Ishikawa (cell line): Measurements from ENCODE around the gene MSH5.

Experiments
- CEBPB ChIP-seq: IDR thresholded peaks from 2 replicates; pipeline ENCODE4 v1.6.1; 2012
- CREB1 ChIP-seq: IDR thresholded peaks from 2 replicates; pipeline ENCODE4 v1.6.1; 2012; ENCODE audit warnings: low read depth
- EGR1 ChIP-seq: IDR thresholded peaks from 2 replicates; pipeline ENCODE4 v1.6.1; 2012
- EP300 ChIP-seq: IDR thresholded peaks from 2 replicates; pipeline ENCODE4 v1.6.1; 2012; ENCODE audit warnings: borderline replicate concordance
- FOXM1 ChIP-seq: IDR thresholded peaks from 2 replicates; pipeline ENCODE4 v1.6.1; 2012; ENCODE audit warnings: low read depth, borderline replicate concordance
- NFIC ChIP-seq: IDR thresholded peaks from 2 replicates; pipeline ENCODE4 v1.6.1; 2012
- RAD21 ChIP-seq: IDR thresholded peaks from 2 replicates; pipeline ENCODE4 v1.6.1; 2012; ENCODE audit warnings: low read depth
- TAF1 ChIP-seq: IDR thresholded peaks from 2 replicates; pipeline ENCODE4 v1.6.1; 2012; ENCODE audit warnings: low read depth, mild to moderate bottlenecking
- TCF12 ChIP-seq: IDR thresholded peaks from 2 replicates; pipeline ENCODE4 v1.6.1; 2012; ENCODE audit warnings: low read depth
- TEAD4 ChIP-seq: IDR thresholded peaks from 2 replicates; pipeline ENCODE4 v1.6.1; 2012
- YY1 ChIP-seq: IDR thresholded peaks from 2 replicates; pipeline ENCODE4 v1.6.1; 2012; ENCODE audit warnings: low read depth
- ZBTB7A ChIP-seq: IDR thresholded peaks from 2 replicates; pipeline ENCODE4 v1.6.1; 2012; ENCODE audit warnings: low read depth
- TF ChIP-seq, protein P1 (sequence below): IDR thresholded peaks from 2 replicates; pipeline ENCODE4 v1.6.1; 2012; ENCODE audit warnings: low read depth, mild to moderate bottlenecking
- TF ChIP-seq, protein P2 (sequence below): IDR thresholded peaks from 2 replicates; pipeline ENCODE4 v1.6.1; 2012
- TF ChIP-seq, protein P3 (sequence below): IDR thresholded peaks from 2 replicates; pipeline ENCODE4 v1.6.1; 2012

Gene MSH5

DNA sequence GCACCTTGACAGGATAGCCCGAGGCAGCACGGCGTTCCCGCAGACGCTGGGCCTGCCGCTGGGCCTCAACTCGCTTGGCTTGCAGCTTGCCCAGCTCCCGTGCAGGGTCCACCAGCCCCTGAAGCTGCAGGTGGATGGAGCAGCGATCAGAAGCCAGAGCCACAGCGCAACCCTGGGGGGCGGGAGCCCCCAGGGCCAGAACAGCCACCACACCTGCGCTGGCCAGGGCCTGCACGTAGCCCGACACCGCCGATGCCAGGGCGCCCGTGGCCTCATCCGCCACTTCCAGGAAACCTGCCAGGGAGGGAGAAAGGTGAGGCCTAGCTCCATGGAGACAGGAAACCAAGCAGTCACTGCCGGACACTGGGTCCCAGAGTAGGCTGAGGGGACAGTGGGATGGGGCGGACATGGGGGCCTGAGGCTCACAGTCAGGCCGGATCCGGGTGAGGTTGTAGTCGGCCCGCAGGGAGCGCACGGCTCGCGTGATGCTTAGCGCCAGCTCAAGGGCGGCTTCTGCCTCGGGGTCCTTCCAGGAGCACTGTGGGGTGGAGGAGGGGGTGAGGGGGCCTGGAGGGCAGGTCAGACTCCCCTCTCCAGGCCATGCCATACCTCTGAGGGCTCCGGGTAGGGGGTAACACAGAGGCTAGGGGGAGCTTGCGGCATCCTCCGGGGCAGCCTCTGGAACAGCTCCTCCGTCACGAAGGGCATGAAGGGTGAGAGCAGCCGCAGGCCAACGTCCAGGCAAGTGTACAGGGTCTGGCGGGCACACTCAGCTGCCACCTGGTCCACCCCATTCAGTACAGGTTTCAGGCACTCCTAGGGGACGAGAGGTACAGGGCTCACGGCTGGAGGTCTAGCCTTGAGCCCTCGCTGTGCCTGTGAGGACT is 39.4 kb downstream of the MSH5 start:
- no peak for TF ChIP-seq YY1
- TF ChIP-seq, protein P1, sequence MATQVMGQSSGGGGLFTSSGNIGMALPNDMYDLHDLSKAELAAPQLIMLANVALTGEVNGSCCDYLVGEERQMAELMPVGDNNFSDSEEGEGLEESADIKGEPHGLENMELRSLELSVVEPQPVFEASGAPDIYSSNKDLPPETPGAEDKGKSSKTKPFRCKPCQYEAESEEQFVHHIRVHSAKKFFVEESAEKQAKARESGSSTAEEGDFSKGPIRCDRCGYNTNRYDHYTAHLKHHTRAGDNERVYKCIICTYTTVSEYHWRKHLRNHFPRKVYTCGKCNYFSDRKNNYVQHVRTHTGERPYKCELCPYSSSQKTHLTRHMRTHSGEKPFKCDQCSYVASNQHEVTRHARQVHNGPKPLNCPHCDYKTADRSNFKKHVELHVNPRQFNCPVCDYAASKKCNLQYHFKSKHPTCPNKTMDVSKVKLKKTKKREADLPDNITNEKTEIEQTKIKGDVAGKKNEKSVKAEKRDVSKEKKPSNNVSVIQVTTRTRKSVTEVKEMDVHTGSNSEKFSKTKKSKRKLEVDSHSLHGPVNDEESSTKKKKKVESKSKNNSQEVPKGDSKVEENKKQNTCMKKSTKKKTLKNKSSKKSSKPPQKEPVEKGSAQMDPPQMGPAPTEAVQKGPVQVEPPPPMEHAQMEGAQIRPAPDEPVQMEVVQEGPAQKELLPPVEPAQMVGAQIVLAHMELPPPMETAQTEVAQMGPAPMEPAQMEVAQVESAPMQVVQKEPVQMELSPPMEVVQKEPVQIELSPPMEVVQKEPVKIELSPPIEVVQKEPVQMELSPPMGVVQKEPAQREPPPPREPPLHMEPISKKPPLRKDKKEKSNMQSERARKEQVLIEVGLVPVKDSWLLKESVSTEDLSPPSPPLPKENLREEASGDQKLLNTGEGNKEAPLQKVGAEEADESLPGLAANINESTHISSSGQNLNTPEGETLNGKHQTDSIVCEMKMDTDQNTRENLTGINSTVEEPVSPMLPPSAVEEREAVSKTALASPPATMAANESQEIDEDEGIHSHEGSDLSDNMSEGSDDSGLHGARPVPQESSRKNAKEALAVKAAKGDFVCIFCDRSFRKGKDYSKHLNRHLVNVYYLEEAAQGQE: no peak
- no peak for TF ChIP-seq RAD21
- no peak for TF ChIP-seq EGR1
- no peak for TF ChIP-seq CREB1
- TF ChIP-seq, protein P2, sequence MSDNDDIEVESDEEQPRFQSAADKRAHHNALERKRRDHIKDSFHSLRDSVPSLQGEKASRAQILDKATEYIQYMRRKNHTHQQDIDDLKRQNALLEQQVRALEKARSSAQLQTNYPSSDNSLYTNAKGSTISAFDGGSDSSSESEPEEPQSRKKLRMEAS: no peak
- TF ChIP-seq EP300: no peak
- TF ChIP-seq TEAD4: no peak
- no peak for TF ChIP-seq NFIC
- no peak for TF ChIP-seq CEBPB

DNA sequence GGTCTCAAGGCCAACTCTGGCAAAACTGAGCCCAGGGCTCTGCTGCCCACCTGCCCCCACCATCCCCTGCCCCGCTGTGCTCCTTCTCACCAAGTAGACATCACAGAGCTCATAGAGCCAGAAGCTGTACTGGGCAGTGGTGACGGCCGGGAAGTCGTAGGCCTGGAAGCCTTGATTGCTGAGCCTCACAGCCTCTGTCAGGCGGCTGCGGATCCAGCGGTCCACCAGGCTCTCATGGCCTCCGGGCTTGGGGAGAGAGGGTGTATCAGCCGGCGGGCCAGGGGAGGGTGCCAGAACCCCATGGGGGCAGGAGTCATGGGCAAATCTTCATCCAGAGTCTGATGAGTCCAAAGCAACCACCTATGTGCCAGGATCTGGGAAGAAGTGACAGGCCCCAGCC is 40.1 kb downstream of the MSH5 start:
- TF ChIP-seq TCF12: no peak
- TF ChIP-seq YY1: no peak
- TF ChIP-seq FOXM1: no peak
- TF ChIP-seq NFIC: no peak
- TF ChIP-seq EP300: no peak
- TF ChIP-seq, protein P1: no peak
- no peak for TF ChIP-seq ZBTB7A
- TF ChIP-seq CREB1: no peak
- TF ChIP-seq, protein P3, sequence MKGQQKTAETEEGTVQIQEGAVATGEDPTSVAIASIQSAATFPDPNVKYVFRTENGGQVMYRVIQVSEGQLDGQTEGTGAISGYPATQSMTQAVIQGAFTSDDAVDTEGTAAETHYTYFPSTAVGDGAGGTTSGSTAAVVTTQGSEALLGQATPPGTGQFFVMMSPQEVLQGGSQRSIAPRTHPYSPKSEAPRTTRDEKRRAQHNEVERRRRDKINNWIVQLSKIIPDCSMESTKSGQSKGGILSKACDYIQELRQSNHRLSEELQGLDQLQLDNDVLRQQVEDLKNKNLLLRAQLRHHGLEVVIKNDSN: no peak
- TF ChIP-seq, protein P2: no peak
- no peak for TF ChIP-seq TEAD4
- TF ChIP-seq RAD21: no peak
- TF ChIP-seq CEBPB: no peak
- no peak for TF ChIP-seq TAF1
- no peak for TF ChIP-seq EGR1

DNA sequence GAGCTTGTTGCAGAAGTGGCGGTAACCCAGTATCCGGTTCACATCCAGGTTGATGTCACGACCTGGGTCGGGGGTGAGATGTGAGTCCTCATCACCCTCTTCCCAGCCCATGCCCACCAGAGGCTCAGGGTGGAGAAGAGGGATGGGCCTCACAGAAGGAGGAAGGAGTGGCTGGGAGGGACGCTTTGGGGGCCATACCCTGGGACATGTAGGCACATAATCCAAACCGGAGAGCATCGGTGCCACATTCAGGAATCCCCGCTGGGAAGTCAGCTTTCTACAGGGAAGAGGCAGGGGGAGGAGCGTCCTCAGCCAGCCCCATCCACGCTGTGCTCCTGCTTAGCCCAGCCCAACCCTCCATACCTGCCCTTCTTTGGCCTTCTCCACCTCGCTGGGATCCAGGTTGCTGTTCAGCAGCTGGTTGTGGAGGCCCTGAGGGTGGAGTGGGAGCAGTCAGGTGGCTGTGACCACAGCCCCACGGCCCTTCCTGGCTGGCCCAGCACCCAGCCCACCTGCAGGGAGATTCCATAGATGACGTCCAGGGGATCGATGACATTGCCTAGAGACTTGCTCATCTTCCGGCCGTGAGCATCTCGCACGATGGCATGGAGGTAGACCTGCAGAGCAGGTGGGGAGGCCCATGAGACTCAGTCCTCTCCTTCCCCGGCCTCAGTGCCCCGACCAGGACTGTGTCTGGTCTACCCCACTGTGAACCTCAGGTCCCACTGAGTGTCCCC is 40.9 kb downstream of the MSH5 start:
- no peak for TF ChIP-seq FOXM1
- TF ChIP-seq, protein P2: no peak
- TF ChIP-seq EGR1: no peak
- TF ChIP-seq TCF12: no peak
- TF ChIP-seq ZBTB7A: no peak
- TF ChIP-seq, protein P1: no peak
- TF ChIP-seq NFIC: no peak
- no peak for TF ChIP-seq TEAD4
- TF ChIP-seq RAD21: no peak
- TF ChIP-seq CREB1: no peak
- no peak for TF ChIP-seq YY1
- no peak for TF ChIP-seq EP300
- TF ChIP-seq, protein P3: no peak
